Ishikawa (cell line): ENCODE data around the gene SLC45A1.

Experiments used
- CEBPB ChIP-seq: IDR thresholded peaks from 2 replicates; pipeline ENCODE4 v1.6.1; 2012
- CREB1 ChIP-seq: IDR thresholded peaks from 2 replicates; pipeline ENCODE4 v1.6.1; 2012; ENCODE audit warnings: low read depth
- EP300 ChIP-seq: IDR thresholded peaks from 2 replicates; pipeline ENCODE4 v1.6.1; 2012; ENCODE audit warnings: borderline replicate concordance
- FOXM1 ChIP-seq: IDR thresholded peaks from 2 replicates; pipeline ENCODE4 v1.6.1; 2012; ENCODE audit warnings: low read depth, borderline replicate concordance
- NFIC ChIP-seq: IDR thresholded peaks from 2 replicates; pipeline ENCODE4 v1.6.1; 2012
- TAF1 ChIP-seq: IDR thresholded peaks from 2 replicates; pipeline ENCODE4 v1.6.1; 2012; ENCODE audit warnings: low read depth, mild to moderate bottlenecking
- TCF12 ChIP-seq: IDR thresholded peaks from 2 replicates; pipeline ENCODE4 v1.6.1; 2012; ENCODE audit warnings: low read depth
- USF1 ChIP-seq: IDR thresholded peaks from 2 replicates; pipeline ENCODE4 v1.6.1; 2012
- YY1 ChIP-seq: IDR thresholded peaks from 2 replicates; pipeline ENCODE4 v1.6.1; 2012; ENCODE audit warnings: low read depth
- TF ChIP-seq, protein P1 (sequence below): IDR thresholded peaks from 2 replicates; pipeline ENCODE4 v1.6.1; 2012
- TF ChIP-seq, protein P2 (sequence below): IDR thresholded peaks from 2 replicates; pipeline ENCODE4 v1.6.1; 2012; ENCODE audit warnings: low read depth, mild to moderate bottlenecking

DNA sequence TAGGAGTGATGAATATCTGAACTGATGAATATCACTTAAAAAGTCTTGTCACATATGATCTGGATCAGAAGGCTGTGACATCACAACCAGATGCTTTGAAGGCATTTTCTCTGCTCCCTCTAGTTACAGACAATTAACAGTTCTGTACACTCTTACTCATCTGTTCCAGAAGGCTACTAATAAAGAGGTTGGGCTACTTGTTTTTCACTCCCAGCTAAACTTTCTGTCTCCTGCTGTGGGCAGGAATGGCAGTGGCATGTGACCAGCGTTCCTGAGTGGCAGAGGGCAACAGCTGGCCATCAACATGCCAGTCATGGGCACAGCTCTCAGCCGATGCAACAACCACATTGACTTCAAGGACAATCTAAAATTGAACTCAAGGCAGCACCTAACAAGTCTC, 66.7 kb downstream of the SLC45A1 start:
- TF ChIP-seq, protein P1, sequence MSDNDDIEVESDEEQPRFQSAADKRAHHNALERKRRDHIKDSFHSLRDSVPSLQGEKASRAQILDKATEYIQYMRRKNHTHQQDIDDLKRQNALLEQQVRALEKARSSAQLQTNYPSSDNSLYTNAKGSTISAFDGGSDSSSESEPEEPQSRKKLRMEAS, result no peak
- TF ChIP-seq FOXM1, result no peak
- TF ChIP-seq, protein P2, sequence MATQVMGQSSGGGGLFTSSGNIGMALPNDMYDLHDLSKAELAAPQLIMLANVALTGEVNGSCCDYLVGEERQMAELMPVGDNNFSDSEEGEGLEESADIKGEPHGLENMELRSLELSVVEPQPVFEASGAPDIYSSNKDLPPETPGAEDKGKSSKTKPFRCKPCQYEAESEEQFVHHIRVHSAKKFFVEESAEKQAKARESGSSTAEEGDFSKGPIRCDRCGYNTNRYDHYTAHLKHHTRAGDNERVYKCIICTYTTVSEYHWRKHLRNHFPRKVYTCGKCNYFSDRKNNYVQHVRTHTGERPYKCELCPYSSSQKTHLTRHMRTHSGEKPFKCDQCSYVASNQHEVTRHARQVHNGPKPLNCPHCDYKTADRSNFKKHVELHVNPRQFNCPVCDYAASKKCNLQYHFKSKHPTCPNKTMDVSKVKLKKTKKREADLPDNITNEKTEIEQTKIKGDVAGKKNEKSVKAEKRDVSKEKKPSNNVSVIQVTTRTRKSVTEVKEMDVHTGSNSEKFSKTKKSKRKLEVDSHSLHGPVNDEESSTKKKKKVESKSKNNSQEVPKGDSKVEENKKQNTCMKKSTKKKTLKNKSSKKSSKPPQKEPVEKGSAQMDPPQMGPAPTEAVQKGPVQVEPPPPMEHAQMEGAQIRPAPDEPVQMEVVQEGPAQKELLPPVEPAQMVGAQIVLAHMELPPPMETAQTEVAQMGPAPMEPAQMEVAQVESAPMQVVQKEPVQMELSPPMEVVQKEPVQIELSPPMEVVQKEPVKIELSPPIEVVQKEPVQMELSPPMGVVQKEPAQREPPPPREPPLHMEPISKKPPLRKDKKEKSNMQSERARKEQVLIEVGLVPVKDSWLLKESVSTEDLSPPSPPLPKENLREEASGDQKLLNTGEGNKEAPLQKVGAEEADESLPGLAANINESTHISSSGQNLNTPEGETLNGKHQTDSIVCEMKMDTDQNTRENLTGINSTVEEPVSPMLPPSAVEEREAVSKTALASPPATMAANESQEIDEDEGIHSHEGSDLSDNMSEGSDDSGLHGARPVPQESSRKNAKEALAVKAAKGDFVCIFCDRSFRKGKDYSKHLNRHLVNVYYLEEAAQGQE, result no peak
- no peak for TF ChIP-seq CEBPB
- TF ChIP-seq TCF12, result no peak
- no peak for TF ChIP-seq TAF1
- no peak for TF ChIP-seq EP300
- TF ChIP-seq USF1, result no peak
- no peak for TF ChIP-seq CREB1
- TF ChIP-seq YY1, result no peak
- TF ChIP-seq NFIC, result no peak
